Activated T-cell treated with anti-CD3 and anti-CD28 coated beads, Interleukin-2, amount 50 U/mL, for 4 hours (primary cell): Measurements from ENCODE around the gene CSGALNACT2. TPM values are rescaled to one million over a fixed set of nuclear protein-coding genes. Genes with fewer than 3 reads are reported as not detected.

Source experiments
- ATAC-seq, 2 donors: fragments of 200-7000 bp; cut with Tn5 transposase; one replicate each; pipeline ENCODE4 v1.10.0; 2021
- DNase-seq: peaks from one replicate; pipeline ENCODE4 v3.0.0-alpha.2; 2020
- H3K27me3 Mint-ChIP-seq: one replicate; pipeline ENCODE4 v1.8.0; 2021; ENCODE audit warnings: low read depth, mixed read lengths
- H3K36me3 Mint-ChIP-seq: one replicate; pipeline ENCODE4 v1.8.0; 2022; ENCODE audit warnings: mixed read lengths; ENCODE audit not compliant: insufficient read depth
- H3K4me1 Mint-ChIP-seq: one replicate; pipeline ENCODE4 v1.8.0; 2021; ENCODE audit warnings: low read depth, mixed read lengths
- H3K4me3 Mint-ChIP-seq: one replicate; pipeline ENCODE4 v1.8.0; 2021; ENCODE audit warnings: mild to moderate bottlenecking, moderate library complexity, mixed read lengths
- H3K9me3 Mint-ChIP-seq: one replicate; pipeline ENCODE4 v1.8.0; 2021; ENCODE audit warnings: mixed read lengths
- total RNA-seq, 3 donors: library from RNA; stranded (reverse); gene quantifications; one replicate each; pipeline ENCODE4 v1.2.1, GENCODE V29; 2021

Gene CSGALNACT2
- total RNA-seq, 3 donors from 2014 or later, result 14.7 to 19.5 (median 15.5) TPM

GRCh38 chr10:43188702-43189101 is 50.5 kb downstream of the CSGALNACT2 start:
- Mint-ChIP-seq H3K9me3 (no peaks in the 10 kb centered on the region), H3K36me3 (peaks cover 37% of the 10 kb centered on the region), H3K4me1 (no peaks in the 10 kb centered on the region), H3K27me3 (no peaks in the 10 kb centered on the region), H3K4me3 (no peak overlapping the region)
- DNase-seq (no peak), ATAC-seq (no peak)

- no peaks in the 10 kb centered on the region for H3K9me3 Mint-ChIP-seq
- no peaks in the 10 kb centered on the region for H3K27me3 Mint-ChIP-seq
- DNase-seq (no peak), ATAC-seq (no peak)
- peaks cover 33% of the 10 kb centered on the region for H3K36me3 Mint-ChIP-seq
- H3K4me3 Mint-ChIP-seq, result no peak overlapping the region
- H3K4me1 Mint-ChIP-seq, result no peaks in the 10 kb centered on the region
These were observed 52.0 kb downstream of the CSGALNACT2 start for GRCh38 chr10:43190289-43190688.

GRCh38 chr10:43190775-43191174 is 52.5 kb downstream of the CSGALNACT2 start:
- ATAC-seq (no peak), DNase-seq (no peak)
- Mint-ChIP-seq H3K9me3 (no peaks in the 10 kb centered on the region), H3K36me3 (peaks cover 28% of the 10 kb centered on the region), H3K4me3 (no peak overlapping the region), H3K27me3 (no peaks in the 10 kb centered on the region), H3K4me1 (no peaks in the 10 kb centered on the region)

- peaks cover 12% of the 10 kb centered on the region for H3K36me3 Mint-ChIP-seq
- no peak for ATAC-seq
These were observed 54.6 kb downstream of the CSGALNACT2 start for GRCh38 chr10:43192884-43193283.

GRCh38 chr10:43193496-43194080 is 55.3 kb downstream of the CSGALNACT2 start:
- Mint-ChIP-seq H3K9me3 (no peaks in the 10 kb centered on the region), H3K4me1 (no peaks in the 10 kb centered on the region), H3K4me3 (no peak overlapping the region), H3K27me3 (no peaks in the 10 kb centered on the region), H3K36me3 (peaks cover 8% of the 10 kb centered on the region)
- ATAC-seq (no peak), DNase-seq (no peak)

More at GRCh38 chr10:43192884-43193283, 54.6 kb downstream of the CSGALNACT2 start:
- Mint-ChIP-seq H3K4me3 (no peak overlapping the region), H3K4me1 (no peaks in the 10 kb centered on the region), H3K9me3 (no peaks in the 10 kb centered on the region), H3K27me3 (no peaks in the 10 kb centered on the region)
- no peak for DNase-seq

- no peak for ATAC-seq
- DNase-seq, result no peak
- Mint-ChIP-seq H3K9me3 (no peaks in the 10 kb centered on the region), H3K4me1 (no peaks in the 10 kb centered on the region), H3K36me3 (peaks cover 5% of the 10 kb centered on the region), H3K4me3 (no peak overlapping the region), H3K27me3 (no peaks in the 10 kb centered on the region)
These were observed 56.0 kb downstream of the CSGALNACT2 start for GRCh38 chr10:43194266-43194665.

- H3K4me1 Mint-ChIP-seq, result no peaks in the 10 kb centered on the region
These were observed 56.6 kb downstream of the CSGALNACT2 start for GRCh38 chr10:43194859-43195258.

GRCh38 chr10:43195557-43195956 is 57.3 kb downstream of the CSGALNACT2 start:
- DNase-seq (no peak), ATAC-seq (no peak)
- Mint-ChIP-seq H3K9me3 (no peaks in the 10 kb centered on the region), H3K4me3 (no peak overlapping the region), H3K36me3 (peaks cover 5% of the 10 kb centered on the region), H3K4me1 (no peaks in the 10 kb centered on the region), H3K27me3 (no peaks in the 10 kb centered on the region)

More at GRCh38 chr10:43194859-43195258, 56.6 kb downstream of the CSGALNACT2 start:
- Mint-ChIP-seq H3K36me3 (peaks cover 5% of the 10 kb centered on the region), H3K9me3 (no peaks in the 10 kb centered on the region), H3K27me3 (no peaks in the 10 kb centered on the region), H3K4me3 (no peak overlapping the region)
- DNase-seq (no peak), ATAC-seq (no peak)

- peaks cover 2% of the 10 kb centered on the region for H3K36me3 Mint-ChIP-seq
- DNase-seq, result no peak
- no peaks in the 10 kb centered on the region for H3K9me3 Mint-ChIP-seq
- no peak for ATAC-seq
- no peaks in the 10 kb centered on the region for H3K27me3 Mint-ChIP-seq
- H3K4me1 Mint-ChIP-seq, result no peaks in the 10 kb centered on the region
- no peak overlapping the region for H3K4me3 Mint-ChIP-seq
These were observed 58.1 kb downstream of the CSGALNACT2 start for GRCh38 chr10:43196131-43196980.

- no peak overlapping the region for H3K4me3 Mint-ChIP-seq
- peaks cover 3% of the 10 kb centered on the region for H3K4me1 Mint-ChIP-seq
- peaks cover 2% of the 10 kb centered on the region for H3K36me3 Mint-ChIP-seq
- no peaks in the 10 kb centered on the region for H3K9me3 Mint-ChIP-seq
- ATAC-seq (no peak), DNase-seq (no peak)
- H3K27me3 Mint-ChIP-seq, result no peaks in the 10 kb centered on the region
These were observed 59.0 kb downstream of the CSGALNACT2 start for GRCh38 chr10:43196981-43197833.

- no peak overlapping the region for H3K4me3 Mint-ChIP-seq
- no peaks in the 10 kb centered on the region for H3K9me3 Mint-ChIP-seq
- peaks cover 2% of the 10 kb centered on the region for H3K36me3 Mint-ChIP-seq
- DNase-seq, result no peak
- ATAC-seq, result no peak
- H3K4me1 Mint-ChIP-seq, result peaks cover 3% of the 10 kb centered on the region
- H3K27me3 Mint-ChIP-seq, result no peaks in the 10 kb centered on the region
These were observed 59.8 kb downstream of the CSGALNACT2 start for GRCh38 chr10:43197834-43198681.

GRCh38 chr10:43198682-43199005 is 60.4 kb downstream of the CSGALNACT2 start:
- Mint-ChIP-seq H3K9me3 (no peaks in the 10 kb centered on the region), H3K36me3 (peaks cover 2% of the 10 kb centered on the region), H3K4me3 (no peak overlapping the region), H3K27me3 (no peaks in the 10 kb centered on the region), H3K4me1 (peaks cover 3% of the 10 kb centered on the region)
- DNase-seq (no peak), ATAC-seq (no peak)

- H3K4me3 Mint-ChIP-seq, result no peak overlapping the region
- ATAC-seq (no peak), DNase-seq (no peak)
- H3K36me3 Mint-ChIP-seq, result peaks cover 2% of the 10 kb centered on the region
- H3K27me3 Mint-ChIP-seq, result no peaks in the 10 kb centered on the region
- H3K9me3 Mint-ChIP-seq, result no peaks in the 10 kb centered on the region
- H3K4me1 Mint-ChIP-seq, result peaks cover 3% of the 10 kb centered on the region
These were observed 60.9 kb downstream of the CSGALNACT2 start for GRCh38 chr10:43199088-43199683.
